ENCODE results near the gene SLC35A1.
A peak's percentile ranks its signal among the peaks of the same experiment; 100 is the strongest.

The SLC35A1 gene

GRCh38 chr6:87538510-87539260 is 65.9 kb downstream of the SLC35A1 start (continued):
- no peak for TF ChIP-seq KLF17 (tag by site-specific recombination; IDR thresholded peaks at IDR 0.05)
- no peak for TF ChIP-seq PRDM2 (tag by site-specific recombination; IDR thresholded peaks at IDR 0.05; ENCODE audit: borderline replicate concordance)
- TF ChIP-seq ZFP3 (tag by site-specific recombination; IDR thresholded peaks at IDR 0.05; ENCODE audit: low read depth) = no peak
- TF ChIP-seq REPIN1 (tag by site-specific recombination; IDR thresholded peaks at IDR 0.05; ENCODE audit: low read depth) = no peak
- no peak for TF ChIP-seq ZNF639 (tag by site-specific recombination; IDR thresholded peaks at IDR 0.05)
- TF ChIP-seq SALL2 (tag by site-specific recombination; IDR thresholded peaks at IDR 0.05; ENCODE audit: borderline replicate concordance) = no peak
- TF ChIP-seq ZNF211 (tag by site-specific recombination; IDR thresholded peaks at IDR 0.05; ENCODE audit: low read depth) = no peak
- TF ChIP-seq ZNF248 (tag by site-specific recombination; IDR thresholded peaks at IDR 0.05) = no peak
- TF ChIP-seq IKZF3 (tag by site-specific recombination; IDR thresholded peaks at IDR 0.05) = no peak
- TF ChIP-seq GFI1B (tag by site-specific recombination; IDR thresholded peaks at IDR 0.05) = no peak
- no peak for TF ChIP-seq ZNF521 (tag by site-specific recombination; IDR thresholded peaks at IDR 0.05)
- TF ChIP-seq ZNF404 (tag by site-specific recombination; IDR thresholded peaks at IDR 0.05) = no peak
- no peak for TF ChIP-seq ZNF335 (tag by site-specific recombination; conservative IDR thresholded peaks at IDR 0.05)
- TF ChIP-seq ZNF121 (tag by site-specific recombination; IDR thresholded peaks at IDR 0.05) = peak; percentile 77
- no peak for TF ChIP-seq ZNF792 (tag by site-specific recombination; IDR thresholded peaks at IDR 0.05)
- TF ChIP-seq KLF8 (tag by site-specific recombination; IDR thresholded peaks at IDR 0.05) = no peak

- Histone ChIP-seq H3K9me3 (ENCODE audit: control insufficient read depth, insufficient read depth, low read depth, low read length) (no peaks in the 10 kb centered on the region), H3K4me3 (ENCODE audit: low read depth, low read length) (no peak overlapping the region), H3K4me1 (ENCODE audit: control insufficient read depth, insufficient read depth, low read length) (no peaks in the 10 kb centered on the region), H3K36me3 (ENCODE audit: control insufficient read depth in 2 of 2, insufficient read depth in 1 of 2, low read length in 2 of 2) (peaks cover 18 to 56% of the 10 kb centered on the region in 2 experiments), H3K27ac (ENCODE audit: extremely low read depth, low read depth, low read length) (no peak overlapping the region)
- POLR2A ChIA-PET = no interaction called here
- CTCF ChIA-PET = no interaction called here
- TF ChIP-seq ZNF664 (tag by site-specific recombination; IDR thresholded peaks at IDR 0.05) (no peak), SETDB1 (IDR thresholded peaks at IDR 0.05; ENCODE audit: insufficient read length, low read length) (peak; percentile 74)
Measured at GRCh38 chr6:87539554-87539953, 66.8 kb downstream of the SLC35A1 start.
